HUES64 (cell line): ENCODE data around the gene CEP112.

ENCODE experiments used
- H3K27ac ChIP-seq: 2 replicates; pipeline ENCODE4 v1.7.0; 2013; ENCODE audit warnings: low read depth, low read length, inconsistent platforms
- H3K27me3 ChIP-seq: 2 replicates; pipeline ENCODE4 v1.6.1; 2013; ENCODE audit warnings: mild to moderate bottlenecking, low read length; ENCODE audit not compliant: insufficient read depth
- H3K36me3 ChIP-seq: 2 replicates; pipeline ENCODE4 v1.6.1; 2013; ENCODE audit warnings: mild to moderate bottlenecking, low read length; ENCODE audit not compliant: insufficient read depth
- H3K4me1 ChIP-seq: 2 replicates; pipeline ENCODE4 v1.6.1; 2013; ENCODE audit warnings: mild to moderate bottlenecking, low read length, moderate library complexity; ENCODE audit not compliant: insufficient read depth
- H3K4me3 ChIP-seq: 2 replicates; pipeline ENCODE4 v1.5.1; 2013; ENCODE audit warnings: mild to moderate bottlenecking, low read length, moderate library complexity
- H3K9ac ChIP-seq: 2 replicates; pipeline ENCODE4 v1.6.1; 2013; ENCODE audit warnings: mild to moderate bottlenecking, low read depth, low read length
- H3K9me3 ChIP-seq: 2 replicates; pipeline ENCODE4 v1.6.1; 2013; ENCODE audit warnings: low read depth, low read length; ENCODE audit not compliant: insufficient read depth
- WGBS: fragments of 150-250, 120-280 bp; methylation state at CpG from one replicate; pipeline ENCODE4 v1.1.7; 2013; ENCODE audit warnings: missing lambda C conversion rate; 5-methylcytosine and 5-hydroxymethylcytosine counted together

Gene CEP112

GRCh38 chr17:66016231-66016630, 175.7 kb downstream of the CEP112 start:
- WGBS, result 62% methylated on average over 3 of the region's 3 CpGs
- Histone ChIP-seq H3K9ac (no peak overlapping the region), H3K27me3 (no peaks in the 10 kb centered on the region)

GRCh38 chr17:66008680-66009079, 183.3 kb downstream of the CEP112 start:
- Histone ChIP-seq H3K27ac (no peak overlapping the region), H3K4me3 (no peak overlapping the region), H3K27me3 (no peaks in the 10 kb centered on the region), H3K4me1 (no peaks in the 10 kb centered on the region), H3K9ac (no peak overlapping the region), H3K9me3 (peaks cover 3% of the 10 kb centered on the region; the same call in 1 of the 2 replicates), H3K36me3 (no peaks in the 10 kb centered on the region)
- WGBS, result no CpG with 5 or more reads among the region's 1 CpG

More at GRCh38 chr17:66016231-66016630, 175.7 kb downstream of the CEP112 start:
- Histone ChIP-seq H3K36me3 (no peaks in the 10 kb centered on the region), H3K9me3 (no peaks in the 10 kb centered on the region), H3K4me3 (no peak overlapping the region), H3K27ac (no peak overlapping the region), H3K4me1 (no peaks in the 10 kb centered on the region)

GRCh38 chr17:66006654-66007053, 185.3 kb downstream of the CEP112 start:
- no peak overlapping the region for H3K4me3 ChIP-seq
- WGBS, result 91% methylated on average over 3 of the region's 4 CpGs

GRCh38 chr17:66002812-66003211, 189.1 kb downstream of the CEP112 start:
- Histone ChIP-seq H3K4me3 (no peak overlapping the region), H3K36me3 (no peaks in the 10 kb centered on the region), H3K9ac (no peak overlapping the region), H3K4me1 (no peaks in the 10 kb centered on the region), H3K9me3 (no peaks in the 10 kb centered on the region), H3K27me3 (no peaks in the 10 kb centered on the region), H3K27ac (no peak overlapping the region)
- WGBS, result 96% methylated on average over 1 of the region's 1 CpG

More at GRCh38 chr17:66006654-66007053, 185.3 kb downstream of the CEP112 start:
- Histone ChIP-seq H3K9me3 (peaks cover 3% of the 10 kb centered on the region; the same call in 1 of the 2 replicates), H3K4me1 (no peaks in the 10 kb centered on the region), H3K9ac (no peak overlapping the region), H3K27ac (no peak overlapping the region), H3K36me3 (no peaks in the 10 kb centered on the region), H3K27me3 (no peaks in the 10 kb centered on the region)

- no peaks in the 10 kb centered on the region for H3K36me3 ChIP-seq
- no peaks in the 10 kb centered on the region for H3K9me3 ChIP-seq
- H3K4me3 ChIP-seq, result no peak overlapping the region
- H3K27me3 ChIP-seq, result no peaks in the 10 kb centered on the region
- H3K4me1 ChIP-seq, result no peaks in the 10 kb centered on the region
- H3K27ac ChIP-seq, result no peak overlapping the region
- WGBS, result 100% methylated on average over 1 of the region's 1 CpG
- no peak overlapping the region for H3K9ac ChIP-seq
Measured at GRCh38 chr17:66002063-66002585, 189.8 kb downstream of the CEP112 start.

- no peak overlapping the region for H3K9ac ChIP-seq
- H3K4me1 ChIP-seq, result no peaks in the 10 kb centered on the region
- no peak overlapping the region for H3K4me3 ChIP-seq
- H3K36me3 ChIP-seq, result no peaks in the 10 kb centered on the region
- no peaks in the 10 kb centered on the region for H3K27me3 ChIP-seq
- WGBS, result 89% methylated on average over 4 of the region's 4 CpGs
- no peaks in the 10 kb centered on the region for H3K9me3 ChIP-seq
- no peak overlapping the region for H3K27ac ChIP-seq
Measured at GRCh38 chr17:66000216-66000615, 191.7 kb downstream of the CEP112 start.

- Histone ChIP-seq H3K27me3 (no peaks in the 10 kb centered on the region), H3K4me1 (no peaks in the 10 kb centered on the region), H3K27ac (no peak overlapping the region), H3K9me3 (no peaks in the 10 kb centered on the region), H3K36me3 (no peaks in the 10 kb centered on the region), H3K4me3 (no peak overlapping the region), H3K9ac (no peak overlapping the region)
- 98% methylated on average over 2 of the region's 3 CpGs for WGBS
Measured at GRCh38 chr17:65998675-65999074, 193.3 kb downstream of the CEP112 start.

- H3K27ac ChIP-seq, result no peak overlapping the region
- no peak overlapping the region for H3K9ac ChIP-seq
- WGBS, result 88% methylated on average over 4 of the region's 4 CpGs
- no peaks in the 10 kb centered on the region; the same call in 1 of the 2 replicates for H3K4me1 ChIP-seq
- H3K4me3 ChIP-seq, result no peak overlapping the region
- H3K36me3 ChIP-seq, result no peaks in the 10 kb centered on the region
- H3K9me3 ChIP-seq, result no peaks in the 10 kb centered on the region
- no peaks in the 10 kb centered on the region for H3K27me3 ChIP-seq
Measured at GRCh38 chr17:65994679-65995078, 197.3 kb downstream of the CEP112 start.

GRCh38 chr17:65994114-65994513, 197.8 kb downstream of the CEP112 start:
- Histone ChIP-seq H3K4me3 (no peak overlapping the region), H3K36me3 (no peaks in the 10 kb centered on the region), H3K27me3 (no peaks in the 10 kb centered on the region), H3K9me3 (no peaks in the 10 kb centered on the region), H3K4me1 (no peaks in the 10 kb centered on the region; the same call in 1 of the 2 replicates), H3K9ac (no peak overlapping the region), H3K27ac (no peak overlapping the region)
- 94% methylated on average over 2 of the region's 2 CpGs for WGBS

GRCh38 chr17:65990593-65990992, 201.3 kb downstream of the CEP112 start:
- Histone ChIP-seq H3K4me3 (no peak overlapping the region), H3K36me3 (no peaks in the 10 kb centered on the region), H3K9ac (no peak overlapping the region), H3K27ac (no peak overlapping the region), H3K9me3 (no peaks in the 10 kb centered on the region; the same call in 1 of the 2 replicates), H3K4me1 (no peaks in the 10 kb centered on the region; the same call in 1 of the 2 replicates), H3K27me3 (no peaks in the 10 kb centered on the region)
- 89% methylated on average over 3 of the region's 3 CpGs for WGBS

- no peaks in the 10 kb centered on the region for H3K36me3 ChIP-seq
- no peak overlapping the region for H3K27ac ChIP-seq
- no peak overlapping the region for H3K4me3 ChIP-seq
- H3K9me3 ChIP-seq, result no peaks in the 10 kb centered on the region; the same call in 1 of the 2 replicates
- no peaks in the 10 kb centered on the region for H3K27me3 ChIP-seq
- no peaks in the 10 kb centered on the region; the same call in 1 of the 2 replicates for H3K4me1 ChIP-seq
- no peak overlapping the region for H3K9ac ChIP-seq
Measured at GRCh38 chr17:65988451-65988850, 203.5 kb downstream of the CEP112 start.

- H3K4me3 ChIP-seq, result no peak overlapping the region
- 31% methylated on average over 2 of the region's 2 CpGs for WGBS
- no peaks in the 10 kb centered on the region for H3K36me3 ChIP-seq
Measured at GRCh38 chr17:65987988-65988387, 203.9 kb downstream of the CEP112 start.

More at GRCh38 chr17:65987988-65988387, 203.9 kb downstream of the CEP112 start:
- Histone ChIP-seq H3K9me3 (no peaks in the 10 kb centered on the region; the same call in 1 of the 2 replicates), H3K9ac (no peak overlapping the region), H3K27me3 (no peaks in the 10 kb centered on the region), H3K4me1 (no peaks in the 10 kb centered on the region; the same call in 1 of the 2 replicates), H3K27ac (no peak overlapping the region)
